ENCODE results near the gene HOMER3. TPM values are rescaled to one million over a fixed set of nuclear protein-coding genes. Genes with fewer than 3 reads are reported as not detected.

Gene HOMER3
- total and polyA plus RNA-seq, 4 donors, result 22.0 to 40.2 (median 24.2) TPM

DNA sequence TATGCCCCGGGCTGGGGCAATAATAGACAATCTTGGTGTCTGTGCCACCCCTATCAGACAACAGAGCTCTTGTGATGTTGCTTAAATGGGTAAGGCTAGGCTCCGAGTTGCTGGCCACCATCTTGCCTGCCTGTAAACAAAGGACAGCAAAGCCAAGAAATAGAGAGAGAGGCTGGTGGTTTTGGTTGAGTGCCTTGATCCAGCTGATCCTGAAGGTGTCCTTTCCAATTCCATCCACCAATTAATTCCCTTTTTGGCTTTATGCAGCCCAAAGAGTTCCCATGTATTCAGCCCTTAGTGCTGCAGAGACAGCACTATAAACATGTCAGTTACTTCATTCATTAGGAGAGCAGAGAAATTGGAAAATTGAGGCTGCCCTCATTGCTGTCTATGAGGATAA is 41.7 kb upstream of the HOMER3 start:
- H3K27ac ChIP-seq (ENCODE audit: low read depth in 1 of 2, low read length in 1 of 2), result no peak overlapping the region
- no peaks in the 10 kb centered on the region for H3K9me3 ChIP-seq (ENCODE audit: control insufficient read depth in 4 of 4, insufficient read depth in 3 of 4, low read length in 3 of 4)
- no peaks in the 10 kb centered on the region for H3K27me3 ChIP-seq (ENCODE audit: control insufficient read depth in 3 of 3, insufficient read depth in 3 of 3, low read length in 2 of 3)
- H3K4me3 ChIP-seq, result no peak overlapping the region
- TF ChIP-seq, protein P1, sequence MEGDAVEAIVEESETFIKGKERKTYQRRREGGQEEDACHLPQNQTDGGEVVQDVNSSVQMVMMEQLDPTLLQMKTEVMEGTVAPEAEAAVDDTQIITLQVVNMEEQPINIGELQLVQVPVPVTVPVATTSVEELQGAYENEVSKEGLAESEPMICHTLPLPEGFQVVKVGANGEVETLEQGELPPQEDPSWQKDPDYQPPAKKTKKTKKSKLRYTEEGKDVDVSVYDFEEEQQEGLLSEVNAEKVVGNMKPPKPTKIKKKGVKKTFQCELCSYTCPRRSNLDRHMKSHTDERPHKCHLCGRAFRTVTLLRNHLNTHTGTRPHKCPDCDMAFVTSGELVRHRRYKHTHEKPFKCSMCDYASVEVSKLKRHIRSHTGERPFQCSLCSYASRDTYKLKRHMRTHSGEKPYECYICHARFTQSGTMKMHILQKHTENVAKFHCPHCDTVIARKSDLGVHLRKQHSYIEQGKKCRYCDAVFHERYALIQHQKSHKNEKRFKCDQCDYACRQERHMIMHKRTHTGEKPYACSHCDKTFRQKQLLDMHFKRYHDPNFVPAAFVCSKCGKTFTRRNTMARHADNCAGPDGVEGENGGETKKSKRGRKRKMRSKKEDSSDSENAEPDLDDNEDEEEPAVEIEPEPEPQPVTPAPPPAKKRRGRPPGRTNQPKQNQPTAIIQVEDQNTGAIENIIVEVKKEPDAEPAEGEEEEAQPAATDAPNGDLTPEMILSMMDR (IDR thresholded peaks at IDR 0.05; ENCODE audit: control extremely low read depth, extremely low read depth), result no peak
- no peak for DNase-seq
- peaks cover 0 to 13% (median 0%) of the 10 kb centered on the region in 5 donors for H3K4me1 ChIP-seq (ENCODE audit: control insufficient read depth in 5 of 5, insufficient read depth in 5 of 5, low read length in 5 of 5)
- H3K9ac ChIP-seq (ENCODE audit: insufficient read depth in 1 of 2, low read length in 2 of 2), result no peak overlapping the region
- H3K36me3 ChIP-seq (ENCODE audit: control insufficient read depth in 4 of 4, insufficient read depth in 4 of 4, low read length in 4 of 4), result no peaks in the 10 kb centered on the region
- no peak for ATAC-seq (ENCODE audit: insufficient read depth, low FRiP score)
- WGBS, 2 donors, result 85 to 89% methylated on average over 2 of the region's 2 CpGs

DNA sequence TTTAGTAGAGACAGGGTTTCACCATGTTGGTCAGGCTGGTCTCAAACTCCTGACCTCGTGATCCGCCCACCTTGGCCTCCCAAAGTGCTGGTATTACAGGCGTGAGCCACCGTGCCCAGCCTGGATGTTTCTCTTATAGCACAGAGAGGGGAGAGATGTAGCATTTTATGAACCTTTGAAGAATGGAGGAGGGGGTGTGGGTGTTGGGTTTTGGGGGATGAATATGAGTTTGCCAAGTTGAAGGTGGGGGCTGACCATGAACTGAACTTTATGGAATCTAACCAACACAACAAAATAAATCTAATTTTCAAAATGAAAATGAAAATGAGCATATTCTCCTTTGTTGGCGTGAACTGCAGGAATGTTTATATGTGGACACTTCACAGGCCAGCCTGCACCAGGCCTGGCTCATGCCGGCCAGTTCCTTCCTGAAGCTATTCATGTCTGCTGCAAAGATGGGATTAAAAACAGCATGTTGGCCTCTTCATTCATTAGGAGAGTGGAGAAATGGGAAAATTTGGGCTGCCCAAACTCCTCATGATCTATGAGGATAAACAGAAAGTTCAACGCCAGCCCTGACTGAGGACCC is 39.5 kb upstream of the HOMER3 start:
- Histone ChIP-seq H3K27me3 (ENCODE audit: control insufficient read depth in 3 of 3, insufficient read depth in 3 of 3, low read length in 2 of 3) (no peaks in the 10 kb centered on the region), H3K36me3 (ENCODE audit: control insufficient read depth in 4 of 4, insufficient read depth in 4 of 4, low read length in 4 of 4) (no peaks in the 10 kb centered on the region), H3K9me3 (ENCODE audit: control insufficient read depth in 4 of 4, insufficient read depth in 3 of 4, low read length in 3 of 4) (no peaks in the 10 kb centered on the region), H3K4me1 (ENCODE audit: control insufficient read depth in 5 of 5, insufficient read depth in 5 of 5, low read length in 5 of 5) (peaks cover 0 to 6% (median 0%) of the 10 kb centered on the region in 5 donors), H3K9ac (ENCODE audit: insufficient read depth in 1 of 2, low read length in 2 of 2) (no peak overlapping the region), H3K4me3 (no peak overlapping the region), H3K27ac (ENCODE audit: low read depth in 1 of 2, low read length in 1 of 2) (no peak overlapping the region)
- no peak for ATAC-seq (ENCODE audit: insufficient read depth, low FRiP score)
- TF ChIP-seq, protein P1 (IDR thresholded peaks at IDR 0.05; ENCODE audit: control extremely low read depth, extremely low read depth), result no peak
- no peak for DNase-seq
- 73 to 86% methylated on average over 7 of the region's 7 CpGs for WGBS, 2 donors

DNA sequence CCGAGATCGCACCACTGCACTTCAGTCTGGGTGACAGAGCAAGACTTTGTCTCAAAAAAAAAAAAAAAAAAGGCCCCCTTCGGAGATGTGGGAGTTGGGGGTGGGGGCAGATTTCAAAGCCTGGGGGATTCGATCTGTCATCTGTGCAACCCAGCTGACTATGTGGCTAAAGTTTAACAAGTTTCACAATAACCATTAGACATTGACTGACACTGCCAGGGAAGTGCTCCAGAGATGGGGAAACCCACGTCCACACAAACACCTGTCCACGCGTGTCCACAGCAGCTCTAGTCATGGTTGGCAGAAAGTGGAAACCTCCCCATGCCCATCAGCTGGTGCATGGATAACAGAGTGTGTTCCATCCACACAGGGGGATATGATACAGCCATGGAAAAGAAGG is 37.6 kb upstream of the HOMER3 start:
- Histone ChIP-seq H3K9ac (ENCODE audit: insufficient read depth in 1 of 2, low read length in 2 of 2) (no peak overlapping the region), H3K4me1 (ENCODE audit: control insufficient read depth in 5 of 5, insufficient read depth in 5 of 5, low read length in 5 of 5) (no peaks in the 10 kb centered on the region), H3K36me3 (ENCODE audit: control insufficient read depth in 4 of 4, insufficient read depth in 4 of 4, low read length in 4 of 4) (no peaks in the 10 kb centered on the region), H3K4me3 (no peak overlapping the region), H3K27ac (ENCODE audit: low read depth in 1 of 2, low read length in 1 of 2) (no peak overlapping the region), H3K27me3 (ENCODE audit: control insufficient read depth in 3 of 3, insufficient read depth in 3 of 3, low read length in 2 of 3) (no peaks in the 10 kb centered on the region), H3K9me3 (ENCODE audit: control insufficient read depth in 4 of 4, insufficient read depth in 3 of 4, low read length in 3 of 4) (no peaks in the 10 kb centered on the region)
- DNase-seq (no peak), ATAC-seq (ENCODE audit: insufficient read depth, low FRiP score) (no peak)
- WGBS, 2 donors, result 39 to 61% methylated on average over 7 of the region's 7 CpGs
- TF ChIP-seq, protein P1 (IDR thresholded peaks at IDR 0.05; ENCODE audit: control extremely low read depth, extremely low read depth), result no peak

- no peaks in the 10 kb centered on the region for H3K36me3 ChIP-seq (ENCODE audit: control insufficient read depth in 4 of 4, insufficient read depth in 4 of 4, low read length in 4 of 4)
- WGBS, 2 donors, result 71 to 76% methylated on average over 10 of the region's 10 CpGs
- TF ChIP-seq, protein P1 (IDR thresholded peaks at IDR 0.05; ENCODE audit: control extremely low read depth, extremely low read depth), result no peak
- no peaks in the 10 kb centered on the region for H3K27me3 ChIP-seq (ENCODE audit: control insufficient read depth in 3 of 3, insufficient read depth in 3 of 3, low read length in 2 of 3)
- H3K9ac ChIP-seq (ENCODE audit: insufficient read depth in 1 of 2, low read length in 2 of 2), result no peak overlapping the region
- peaks cover 0 to 7% (median 2%) of the 10 kb centered on the region in 5 donors for H3K4me1 ChIP-seq (ENCODE audit: control insufficient read depth in 5 of 5, insufficient read depth in 5 of 5, low read length in 5 of 5)
- no peak overlapping the region for H3K4me3 ChIP-seq
- DNase-seq (no peak), ATAC-seq (ENCODE audit: insufficient read depth, low FRiP score) (no peak)
- no peak overlapping the region for H3K27ac ChIP-seq (ENCODE audit: low read depth in 1 of 2, low read length in 1 of 2)
- H3K9me3 ChIP-seq (ENCODE audit: control insufficient read depth in 4 of 4, insufficient read depth in 3 of 4, low read length in 3 of 4), result no peaks in the 10 kb centered on the region
Measured at GRCh38 chr19:18975869-18976268, 34.9 kb upstream of the HOMER3 start.

All from lung (tissue), 12 donors.